HG03066 (cell line): Measurements from ENCODE around the gene RFTN1.

Experiments
- ATAC-seq: cut with Tn5 transposase; IDR thresholded peaks from one replicate; pipeline ENCODE4 v1.9.1; 2021; ENCODE audit warnings: low read depth; ENCODE audit not compliant: unreplicated experiment

RFTN1 gene

GRCh38 chr3:16529264-16529663, 15.8 kb upstream of the RFTN1 start:
- ATAC-seq = no peak

GRCh38 chr3:16528581-16528993, 15.1 kb upstream of the RFTN1 start:
- no peak for ATAC-seq

- ATAC-seq = no peak
These were observed 14.6 kb upstream of the RFTN1 start for GRCh38 chr3:16528106-16528505.

- ATAC-seq = no peak
These were observed 10.7 kb upstream of the RFTN1 start for GRCh38 chr3:16524196-16524595.

GRCh38 chr3:16523778-16524177, 10.3 kb upstream of the RFTN1 start:
- ATAC-seq = no peak

- no peak for ATAC-seq
These were observed 9.3 kb upstream of the RFTN1 start for GRCh38 chr3:16522834-16523233.

- no peak for ATAC-seq
These were observed 7.7 kb upstream of the RFTN1 start for GRCh38 chr3:16520970-16521881.

- ATAC-seq = no peak
These were observed 6.9 kb upstream of the RFTN1 start for GRCh38 chr3:16520241-16520969.

GRCh38 chr3:16516695-16517481, 3.4 kb upstream of the RFTN1 start:
- no peak for ATAC-seq

- ATAC-seq = no peak
These were observed 2.5 kb upstream of the RFTN1 start for GRCh38 chr3:16515885-16516420.

- no peak for ATAC-seq
These were observed 1.4 kb upstream of the RFTN1 start for GRCh38 chr3:16514755-16515353.

- no peak for ATAC-seq
These were observed 662 bp upstream of the RFTN1 start for GRCh38 chr3:16514021-16514700.

GRCh38 chr3:16512435-16513140, 911 bp downstream of the RFTN1 start:
- peak; percentile 8 for ATAC-seq

- ATAC-seq = peak; percentile 47
These were observed 1.6 kb downstream of the RFTN1 start for GRCh38 chr3:16511681-16512434.

GRCh38 chr3:16510620-16511319, 2.7 kb downstream of the RFTN1 start:
- no peak for ATAC-seq

- no peak for ATAC-seq
These were observed 3.5 kb downstream of the RFTN1 start for GRCh38 chr3:16509721-16510619.

- ATAC-seq = no peak
These were observed 4.9 kb downstream of the RFTN1 start for GRCh38 chr3:16508591-16508995.
